Measurements from ENCODE around the gene CNPY1. TPM values are rescaled to one million over a fixed set of nuclear protein-coding genes. Genes with fewer than 3 reads are reported as not detected.

CNPY1 gene
- total and polyA plus RNA-seq, 12 donors = not detected

GRCh38 chr7:155466142-155466813 lies 80.1 kb downstream of the CNPY1 start:
- TF ChIP-seq CTCF (IDR thresholded peaks at IDR 0.05) (no peak), POLR2A (IDR thresholded peaks at IDR 0.05) (no peak)
- Histone ChIP-seq H3K36me3 (replicated peaks in 1 of 2) (no peaks in the 10 kb centered on the region), H3K27ac (no peak overlapping the region), H3K4me3 (no peak overlapping the region), H3K9me3 (replicated peaks in 1 of 3) (no peaks in the 10 kb centered on the region), H3K4me1 (replicated peaks in 1 of 2) (peaks cover 8 to 12% of the 10 kb centered on the region in 2 donors), H3K27me3 (peaks cover 99% of the 10 kb centered on the region)
- DNase-seq = no peak
- WGBS, 4 donors = 10 to 13% (median 11%) methylated on average over 10 to 42 of the region's 42 CpGs
- intact Hi-C loops (cut with DNase I) = no loop called here

DNA sequence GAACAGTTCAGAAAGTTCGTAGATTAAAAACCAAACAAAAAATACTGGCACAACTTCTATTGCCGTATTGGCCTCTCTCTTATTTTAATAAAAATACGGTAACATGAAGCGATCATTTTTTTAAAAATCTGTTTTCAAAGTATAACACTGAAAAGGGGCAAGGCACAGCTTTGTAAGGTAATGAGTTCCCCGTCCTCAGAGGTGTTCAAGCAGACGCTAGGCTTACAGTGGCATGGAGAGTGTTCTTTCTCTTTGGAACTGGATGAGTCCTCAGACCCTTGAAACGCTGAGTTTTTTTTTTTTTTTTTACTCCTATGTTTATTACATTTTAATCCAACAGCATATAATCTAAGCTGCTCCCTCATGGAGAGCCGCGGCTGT lies 80.6 kb downstream of the CNPY1 start:
- Histone ChIP-seq H3K27me3 (peaks cover 99% of the 10 kb centered on the region), H3K36me3 (replicated peaks in 1 of 2) (no peaks in the 10 kb centered on the region), H3K4me1 (replicated peaks in 1 of 2) (peaks cover 8 to 12% of the 10 kb centered on the region in 2 donors), H3K27ac (no peak overlapping the region), H3K9me3 (replicated peaks in 1 of 3) (no peaks in the 10 kb centered on the region), H3K4me3 (no peak overlapping the region)
- no peak for DNase-seq
- intact Hi-C loops (cut with DNase I) = no loop called here
- TF ChIP-seq CTCF (IDR thresholded peaks at IDR 0.05) (no peak), POLR2A (IDR thresholded peaks at IDR 0.05) (no peak)
- WGBS, 4 donors = 16 to 23% (median 18%) methylated on average over 9 of the region's 9 CpGs

GRCh38 chr7:155464948-155465739 lies 81.2 kb downstream of the CNPY1 start:
- Histone ChIP-seq H3K36me3 (replicated peaks in 1 of 2) (no peaks in the 10 kb centered on the region), H3K4me3 (no peak overlapping the region), H3K27ac (no peak overlapping the region), H3K27me3 (peaks cover 99% of the 10 kb centered on the region), H3K4me1 (replicated peaks in 1 of 2) (peaks cover 8 to 12% of the 10 kb centered on the region in 2 donors), H3K9me3 (replicated peaks in 1 of 3) (no peaks in the 10 kb centered on the region)
- 12 to 13% (median 13%) methylated on average over 27 to 33 of the region's 33 CpGs for WGBS, 4 donors
- TF ChIP-seq CTCF (IDR thresholded peaks at IDR 0.05) = no peak
- no peak for TF ChIP-seq POLR2A (IDR thresholded peaks at IDR 0.05)
- intact Hi-C loops (cut with DNase I) = no loop called here
- no peak for DNase-seq

DNA sequence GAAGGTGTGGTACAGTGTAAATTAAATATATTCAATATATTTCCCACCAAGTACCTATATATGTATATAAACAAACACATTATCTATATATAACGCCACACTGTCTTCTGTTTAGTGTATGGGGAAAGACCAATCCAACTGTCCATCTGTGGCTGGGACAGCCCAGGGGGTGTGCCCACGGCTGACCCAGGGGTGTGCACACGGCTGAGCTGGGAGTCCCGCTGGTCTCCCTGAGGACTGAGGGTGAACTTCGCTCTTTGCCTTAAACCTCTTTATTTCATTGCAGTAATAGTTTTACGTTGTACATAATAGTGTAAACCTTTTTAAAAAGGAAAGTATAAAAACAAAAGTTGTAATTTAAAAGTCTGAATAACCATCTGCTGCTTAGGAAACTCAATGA lies 82.2 kb downstream of the CNPY1 start:
- no peak for TF ChIP-seq POLR2A (IDR thresholded peaks at IDR 0.05)
- no peak for TF ChIP-seq CTCF (IDR thresholded peaks at IDR 0.05)
- no peak overlapping the region for H3K4me3 ChIP-seq
- H3K36me3 ChIP-seq (replicated peaks in 1 of 2) = no peaks in the 10 kb centered on the region
- H3K4me1 ChIP-seq (replicated peaks in 1 of 2) = peaks cover 8 to 12% of the 10 kb centered on the region in 2 donors
- H3K9me3 ChIP-seq (replicated peaks in 1 of 3) = no peaks in the 10 kb centered on the region
- peaks cover 99% of the 10 kb centered on the region for H3K27me3 ChIP-seq
- 27 to 39% (median 30%) methylated on average over 6 of the region's 6 CpGs for WGBS, 4 donors
- intact Hi-C loops (cut with DNase I) = no loop called here
- DNase-seq = no peak
- no peak overlapping the region for H3K27ac ChIP-seq

All from adrenal gland (tissue), 12 donors.